Cardiac fibroblast (primary cell): ENCODE measurements around the gene CPNE5.

Source experiments
- DNase-seq, 2 donors: peaks; one replicate each; pipeline versions ENCODE4 v3.0.0 to v3.0.0-alpha.2; 2010; ENCODE audit warnings: low read depth in 2 of 2
- H3K4me3 ChIP-seq, 2 donors: replicated peaks in 1 of 2; 1 replicate in 1 of 2; 2 replicates in 1 of 2; pipeline ENCODE4 v1.5.1; 2011; ENCODE audit warnings: low read depth in 2 of 2, low read length in 2 of 2, mild to moderate bottlenecking in 2 of 2, moderate library complexity in 1 of 2
- CTCF ChIP-seq: IDR thresholded peaks from one replicate; pipeline ENCODE4 v1.5.1; 2011; ENCODE audit warnings: low read depth, mild to moderate bottlenecking, low read length, inconsistent platforms

The CPNE5 gene

GRCh38 chr6:36838896-36839748 lies at the start of gene CPNE5:
CPNE5 (minus strand) TSS chr6:36839444; CDS start chr6:36839377, 67 bp downstream.
- no peak for DNase-seq
- H3K4me3 ChIP-seq: peak within 1 kb of the TSS; percentile 51 to 54
- TF ChIP-seq CTCF: no peak

GRCh38 chr6:36888115-36888643 lies 48.9 kb upstream of the CPNE5 start:
- no peak for DNase-seq
- no peak for TF ChIP-seq CTCF
- H3K4me3 ChIP-seq: no peak overlapping the region

- peak overlapping the region; percentile 72 to 85 for H3K4me3 ChIP-seq
- TF ChIP-seq CTCF: no peak
- no peak for DNase-seq
Observed at GRCh38 chr6:36886950-36887618, 47.8 kb upstream of the CPNE5 start.

GRCh38 chr6:36885461-36886401 lies 46.5 kb upstream of the CPNE5 start, which contains the start of gene C6orf89:
C6orf89 (plus strand) TSS chr6:36885952; CDS start chr6:36899445, 13,493 bp downstream.
- peak; percentile 83 for TF ChIP-seq CTCF
- DNase-seq: peak; percentile 98

GRCh38 chr6:36884610-36885009 lies 45.4 kb upstream of the CPNE5 start:
- DNase-seq: no peak

More at GRCh38 chr6:36885461-36886401, 46.5 kb upstream of the CPNE5 start, which contains the start of gene C6orf89:
- peak within 1 kb of the TSS; percentile 72 to 85 for H3K4me3 ChIP-seq

More at GRCh38 chr6:36884610-36885009, 45.4 kb upstream of the CPNE5 start:
- no peak overlapping the region for H3K4me3 ChIP-seq
- no peak for TF ChIP-seq CTCF
